ENCODE results near the gene IFT20.

DNA sequence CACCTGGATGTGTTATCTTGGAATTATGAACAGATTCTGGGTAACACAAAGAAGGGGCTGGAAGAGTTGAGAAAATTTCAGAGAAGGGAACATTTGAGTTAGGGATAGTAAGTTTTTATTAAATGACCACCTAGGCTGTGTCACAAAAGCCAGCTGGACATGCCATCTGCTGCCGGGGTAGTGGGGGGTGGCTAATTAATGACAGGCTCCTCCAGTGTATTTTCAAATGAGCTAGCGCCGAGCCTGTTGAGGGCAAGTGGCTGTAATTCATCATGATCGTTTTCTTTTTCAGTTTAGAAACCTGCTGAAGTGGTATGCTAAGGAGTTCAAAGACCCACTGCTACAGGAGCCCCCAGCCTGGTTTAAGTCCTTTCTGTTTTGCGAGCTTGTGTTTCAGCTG lies 10.1 kb downstream of the IFT20 start:
- TF ChIP-seq, protein P1, sequence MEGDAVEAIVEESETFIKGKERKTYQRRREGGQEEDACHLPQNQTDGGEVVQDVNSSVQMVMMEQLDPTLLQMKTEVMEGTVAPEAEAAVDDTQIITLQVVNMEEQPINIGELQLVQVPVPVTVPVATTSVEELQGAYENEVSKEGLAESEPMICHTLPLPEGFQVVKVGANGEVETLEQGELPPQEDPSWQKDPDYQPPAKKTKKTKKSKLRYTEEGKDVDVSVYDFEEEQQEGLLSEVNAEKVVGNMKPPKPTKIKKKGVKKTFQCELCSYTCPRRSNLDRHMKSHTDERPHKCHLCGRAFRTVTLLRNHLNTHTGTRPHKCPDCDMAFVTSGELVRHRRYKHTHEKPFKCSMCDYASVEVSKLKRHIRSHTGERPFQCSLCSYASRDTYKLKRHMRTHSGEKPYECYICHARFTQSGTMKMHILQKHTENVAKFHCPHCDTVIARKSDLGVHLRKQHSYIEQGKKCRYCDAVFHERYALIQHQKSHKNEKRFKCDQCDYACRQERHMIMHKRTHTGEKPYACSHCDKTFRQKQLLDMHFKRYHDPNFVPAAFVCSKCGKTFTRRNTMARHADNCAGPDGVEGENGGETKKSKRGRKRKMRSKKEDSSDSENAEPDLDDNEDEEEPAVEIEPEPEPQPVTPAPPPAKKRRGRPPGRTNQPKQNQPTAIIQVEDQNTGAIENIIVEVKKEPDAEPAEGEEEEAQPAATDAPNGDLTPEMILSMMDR (IDR thresholded peaks at IDR 0.05 in 4 of 5, conservative IDR thresholded peaks at IDR 0.05 in 1 of 5), result no peak
- no peak for TF ChIP-seq POLR2A (IDR thresholded peaks at IDR 0.05)

All from gastrocnemius medialis (tissue), 4 donors.